CD8-positive, alpha-beta memory T cell (primary cell): ENCODE data around the gene MEF2A. TPM values are rescaled to one million over a fixed set of nuclear protein-coding genes. Genes with fewer than 3 reads are reported as not detected.

ENCODE experiments used
- CTCF ChIA-PET: fragments of 350-600 bp; sonication (Branson Sonifier 250); formaldehyde crosslinking; loops from one replicate; lab custom pipeline; 2021; ENCODE audit warnings: antibody characterized with exemption; lab: Charles Lee
- POLR2A ChIA-PET: fragments of 350-600 bp; sonication (Branson Sonifier 250); formaldehyde crosslinking; loops from one replicate; lab custom pipeline; 2021; ENCODE audit warnings: antibody characterized with exemption; lab: Charles Lee
- DNase-seq, 5 donors: peaks; one replicate each; pipeline versions ENCODE4 v3.0.0 to v3.0.0-alpha.2; 2020 to 2022; ENCODE audit warnings: mixed read lengths in 1 of 5
- H3K27ac ChIP-seq: one replicate; pipeline ENCODE4 v1.7.0; 2013; ENCODE audit warnings: low read depth, mild to moderate bottlenecking, low read length, moderate library complexity
- H3K27me3 ChIP-seq: 2 replicates; pipeline ENCODE4 v1.7.0; 2013; ENCODE audit warnings: low read length, mild to moderate bottlenecking; ENCODE audit not compliant: insufficient read depth, poor library complexity, severe bottlenecking
- H3K36me3 ChIP-seq: 2 replicates; pipeline ENCODE4 v1.7.0; 2013; ENCODE audit warnings: mild to moderate bottlenecking, low read length, moderate library complexity; ENCODE audit not compliant: insufficient read depth
- H3K4me1 ChIP-seq: 2 replicates; pipeline ENCODE4 v1.7.0; 2013; ENCODE audit warnings: mild to moderate bottlenecking, low read length, moderate library complexity; ENCODE audit not compliant: insufficient read depth
- H3K4me3 ChIP-seq: 2 replicates; pipeline ENCODE4 v1.7.0; 2013; ENCODE audit warnings: mild to moderate bottlenecking, low read length
- H3K9me3 ChIP-seq: 2 replicates; pipeline ENCODE4 v1.7.0; 2013; ENCODE audit warnings: mild to moderate bottlenecking, low read length
- H3K27ac Mint-ChIP-seq, 8 donors: one replicate each; pipeline ENCODE4 v1.8.0; 2020 to 2021; ENCODE audit warnings: mixed read lengths in 8 of 8, mild to moderate bottlenecking in 6 of 8, inconsistent platforms in 3 of 8, moderate library complexity in 3 of 8
- H3K27me3 Mint-ChIP-seq, 2 donors: one replicate each; pipeline ENCODE4 v1.8.0; 2020 to 2021; ENCODE audit warnings: mixed read lengths in 2 of 2, mild to moderate bottlenecking in 1 of 2, moderate library complexity in 1 of 2
- H3K36me3 Mint-ChIP-seq, 3 donors: one replicate each; pipeline ENCODE4 v1.8.0; 2020 to 2021; ENCODE audit warnings: mixed read lengths in 3 of 3, inconsistent platforms in 1 of 3, mild to moderate bottlenecking in 1 of 3
- H3K4me1 Mint-ChIP-seq, 3 donors: one replicate each; pipeline ENCODE4 v1.8.0; 2020 to 2021; ENCODE audit warnings: mixed read lengths in 3 of 3, inconsistent platforms in 1 of 3, mild to moderate bottlenecking in 1 of 3
- H3K4me3 Mint-ChIP-seq, 7 donors: one replicate each; pipeline ENCODE4 v1.8.0; 2020 to 2021; ENCODE audit warnings: mixed read lengths in 7 of 7, mild to moderate bottlenecking in 6 of 7, moderate library complexity in 4 of 7, inconsistent platforms in 2 of 7
- H3K9me3 Mint-ChIP-seq, 5 donors: one replicate each; pipeline ENCODE4 v1.8.0; 2020 to 2022; ENCODE audit warnings: mixed read lengths in 5 of 5, mild to moderate bottlenecking in 3 of 5, moderate library complexity in 2 of 5, inconsistent platforms in 1 of 5
- polyA plus RNA-seq: library from polyadenylated mRNA; unstranded; fragments of 300-500 nt; fragmentation: Illumina TruSeq; gene quantifications from one replicate; pipeline ENCODE4 v1.2.3, GENCODE V29; 2021
- total RNA-seq, 2 experiments: library from RNA; stranded (reverse); gene quantifications; one replicate each; pipeline ENCODE4 v1.2.3, GENCODE V29; 2021

Gene MEF2A
- total and polyA plus RNA-seq, 3 experiments from 2014 or later, result 15.3 to 22.4 (median 21.1) TPM

DNA sequence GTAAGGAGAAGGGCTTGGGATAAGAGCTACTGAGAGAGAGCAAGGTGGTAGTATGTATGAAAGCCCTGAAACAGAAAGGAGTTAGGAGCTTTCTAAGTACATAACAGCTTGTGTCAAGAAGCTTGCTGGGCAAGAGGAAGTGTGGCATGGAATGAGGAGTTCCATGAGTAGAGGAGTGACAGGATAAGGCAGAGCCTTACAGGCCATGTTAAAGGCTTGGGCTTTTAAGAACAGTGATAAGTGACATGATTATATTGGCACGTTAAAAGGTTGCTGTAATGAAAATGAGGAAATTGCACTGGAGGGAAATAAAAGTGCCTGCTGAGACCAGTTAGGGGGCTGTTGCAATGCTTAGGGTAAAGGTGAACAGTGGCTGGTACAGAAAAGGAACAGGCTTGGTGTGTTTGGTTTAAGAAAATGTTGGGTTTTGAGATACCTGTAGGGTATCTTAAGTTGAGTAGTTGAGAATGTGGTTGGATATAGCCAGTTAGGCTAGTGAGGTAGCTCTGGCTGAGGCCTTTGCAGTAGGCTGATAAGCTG lies 49.0 kb downstream of the MEF2A start:
- no peak overlapping the region for H3K4me3 Mint-ChIP-seq
- DNase-seq, result no peak
- H3K27me3 Mint-ChIP-seq, result peaks cover 0 to 2% of the 10 kb centered on the region in 2 donors
- H3K4me1 ChIP-seq, result peaks cover 18% of the 10 kb centered on the region
- no peaks in the 10 kb centered on the region for H3K27me3 ChIP-seq
- H3K27ac Mint-ChIP-seq, result peak overlapping the region in 5 of 8 donors; percentile 2 to 64 (median 24)
- H3K4me3 ChIP-seq, result no peak overlapping the region
- no peaks in the 10 kb centered on the region for H3K9me3 ChIP-seq
- POLR2A ChIA-PET, result no interaction called here
- no peaks in the 10 kb centered on the region for H3K36me3 ChIP-seq
- no peak overlapping the region for H3K27ac ChIP-seq
- peaks cover 0 to 3% (median 0%) of the 10 kb centered on the region in 3 donors for H3K36me3 Mint-ChIP-seq
- H3K9me3 Mint-ChIP-seq, result no peaks in the 10 kb centered on the region
- CTCF ChIA-PET, result no interaction called here
- H3K4me1 Mint-ChIP-seq, result peaks cover 52 to 78% (median 75%) of the 10 kb centered on the region in 3 donors

DNA sequence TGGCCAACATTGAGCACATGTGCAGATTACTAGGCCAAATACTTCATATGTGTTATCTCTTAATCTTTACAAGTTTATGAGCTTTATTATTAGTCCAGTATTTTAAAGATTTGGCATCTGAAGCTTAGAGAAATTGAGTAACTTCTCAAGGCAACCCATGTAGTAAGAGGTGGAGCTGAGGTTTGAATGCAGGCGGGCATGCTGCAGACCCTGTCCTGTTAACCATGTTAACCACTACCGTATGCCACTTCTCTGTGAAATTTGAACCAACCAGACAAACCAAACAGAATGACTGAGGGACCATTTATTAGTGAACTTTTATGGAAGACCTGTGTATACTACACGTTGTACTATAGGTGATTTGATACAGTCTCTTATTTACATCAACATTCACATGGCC lies 49.7 kb downstream of the MEF2A start:
- DNase-seq, result no peak
- no peak overlapping the region for H3K4me3 Mint-ChIP-seq
- peak overlapping the region in 2 of 8 donors; percentile 25 to 43 for H3K27ac Mint-ChIP-seq
- peaks cover 0 to 2% of the 10 kb centered on the region in 2 donors for H3K27me3 Mint-ChIP-seq
- Histone ChIP-seq H3K36me3 (no peaks in the 10 kb centered on the region), H3K4me3 (no peak overlapping the region), H3K4me1 (peaks cover 18% of the 10 kb centered on the region), H3K27me3 (no peaks in the 10 kb centered on the region), H3K9me3 (no peaks in the 10 kb centered on the region), H3K27ac (no peak overlapping the region)
- ChIA-PET POLR2A (no interaction called here), CTCF (no interaction called here)
- peaks cover 56 to 83% (median 81%) of the 10 kb centered on the region in 3 donors for H3K4me1 Mint-ChIP-seq
- no peaks in the 10 kb centered on the region for H3K9me3 Mint-ChIP-seq
- H3K36me3 Mint-ChIP-seq, result peaks cover 0 to 3% (median 0%) of the 10 kb centered on the region in 3 donors

GRCh38 chr15:99616129-99616528 lies 50.3 kb downstream of the MEF2A start:
- Mint-ChIP-seq H3K27ac (no peak overlapping the region), H3K36me3 (peaks cover 0 to 4% (median 0%) of the 10 kb centered on the region in 3 donors), H3K9me3 (no peaks in the 10 kb centered on the region), H3K4me3 (no peak overlapping the region), H3K4me1 (peaks cover 56 to 86% (median 82%) of the 10 kb centered on the region in 3 donors), H3K27me3 (peaks cover 0 to 2% of the 10 kb centered on the region in 2 donors)
- H3K27me3 ChIP-seq, result no peaks in the 10 kb centered on the region
- no peaks in the 10 kb centered on the region for H3K36me3 ChIP-seq
- ChIA-PET POLR2A (no interaction called here), CTCF (no interaction called here)
- no peak overlapping the region for H3K27ac ChIP-seq
- H3K9me3 ChIP-seq, result no peaks in the 10 kb centered on the region
- H3K4me1 ChIP-seq, result peaks cover 18% of the 10 kb centered on the region
- DNase-seq, result no peak
- H3K4me3 ChIP-seq, result no peak overlapping the region

DNA sequence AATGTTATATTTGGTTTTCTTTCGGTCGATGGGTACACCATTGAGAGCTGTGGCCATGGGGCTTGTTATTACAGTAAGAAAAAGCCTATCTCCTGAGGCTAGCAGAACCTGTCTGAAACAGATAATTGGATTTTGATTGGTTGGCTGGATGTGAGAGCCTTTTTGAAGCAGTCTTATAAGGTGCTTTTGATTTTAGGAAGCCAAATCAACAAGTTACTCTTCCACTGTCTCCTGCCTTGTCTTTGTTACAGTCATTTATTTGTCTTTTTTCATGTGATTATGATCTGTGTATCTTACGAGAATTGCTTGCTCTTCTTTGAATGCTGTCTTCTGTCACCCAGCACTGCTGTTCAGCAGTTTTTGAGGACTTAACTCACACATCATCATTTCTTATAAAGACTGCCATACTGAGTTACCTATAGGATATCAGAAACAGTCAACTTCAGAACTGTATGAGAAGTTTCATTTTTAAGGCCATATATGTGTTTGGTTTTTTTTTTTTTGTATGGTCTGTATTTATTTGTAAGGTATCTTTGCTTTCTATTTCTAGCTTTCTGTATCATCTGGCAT lies 51.1 kb downstream of the MEF2A start:
- H3K4me1 ChIP-seq, result peaks cover 18% of the 10 kb centered on the region
- peaks cover 53 to 87% (median 79%) of the 10 kb centered on the region in 3 donors for H3K4me1 Mint-ChIP-seq
- H3K27ac Mint-ChIP-seq, result peak overlapping the region in 2 of 8 donors; percentile 1 to 87

DNA sequence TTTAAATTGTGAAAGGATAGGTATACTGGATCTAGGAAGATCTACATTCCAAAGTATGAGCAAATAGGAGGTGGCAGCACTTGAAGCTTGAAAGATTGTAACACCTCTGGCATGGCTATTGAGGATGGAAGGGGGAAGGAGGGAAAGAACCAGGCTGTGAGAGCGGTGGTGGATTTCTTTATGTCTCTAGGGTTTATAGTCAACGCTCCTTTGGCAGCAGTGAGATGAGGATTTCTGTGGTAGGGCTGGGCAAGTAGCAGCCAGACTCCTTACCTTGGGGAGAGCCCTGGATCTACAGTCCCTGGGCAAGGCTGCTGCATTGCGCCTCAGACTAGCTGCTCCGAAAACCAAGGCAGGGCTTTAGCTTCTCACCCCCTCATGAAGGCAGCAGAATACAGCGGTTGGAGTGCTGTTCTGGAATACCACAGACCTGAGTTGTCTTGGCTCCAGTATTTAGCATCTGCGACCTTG lies 53.2 kb downstream of the MEF2A start:
- Mint-ChIP-seq H3K4me1 (peaks cover 45 to 73% (median 66%) of the 10 kb centered on the region in 3 donors), H3K36me3 (peaks cover 4 to 6% (median 4%) of the 10 kb centered on the region in 3 donors), H3K27me3 (no peaks in the 10 kb centered on the region), H3K9me3 (peaks cover 0 to under 1% (median 0%) of the 10 kb centered on the region in 5 donors), H3K4me3 (no peak overlapping the region), H3K27ac (peak overlapping the region in 4 of 8 donors; percentile 20 to 92 (median 36))
- peaks cover 13% of the 10 kb centered on the region for H3K4me1 ChIP-seq
- DNase-seq, result no peak
- H3K27me3 ChIP-seq, result no peaks in the 10 kb centered on the region
- POLR2A ChIA-PET, result no interaction called here
- no peak overlapping the region for H3K4me3 ChIP-seq
- H3K36me3 ChIP-seq, result no peaks in the 10 kb centered on the region
- CTCF ChIA-PET, result no interaction called here
- H3K27ac ChIP-seq, result no peak overlapping the region
- H3K9me3 ChIP-seq, result no peaks in the 10 kb centered on the region

More for the DNA sequence above, 51.1 kb downstream of the MEF2A start:
- no peak overlapping the region for H3K27ac ChIP-seq
- CTCF ChIA-PET, result no interaction called here
- no peak for DNase-seq
- no peaks in the 10 kb centered on the region for H3K36me3 ChIP-seq
- Mint-ChIP-seq H3K4me3 (no peak overlapping the region), H3K27me3 (peaks cover 0 to 2% of the 10 kb centered on the region in 2 donors), H3K9me3 (no peaks in the 10 kb centered on the region), H3K36me3 (peaks cover 0 to 2% (median 0%) of the 10 kb centered on the region in 3 donors)
- H3K27me3 ChIP-seq, result no peaks in the 10 kb centered on the region
- POLR2A ChIA-PET, result no interaction called here
- H3K4me3 ChIP-seq, result no peak overlapping the region
- H3K9me3 ChIP-seq, result no peaks in the 10 kb centered on the region

GRCh38 chr15:99619712-99620111 lies 53.9 kb downstream of the MEF2A start:
- H3K36me3 ChIP-seq, result no peaks in the 10 kb centered on the region
- no peak overlapping the region for H3K27ac ChIP-seq
- POLR2A ChIA-PET, result no interaction called here
- no peak overlapping the region for H3K4me3 Mint-ChIP-seq
- no peak for DNase-seq
- H3K27me3 ChIP-seq, result no peaks in the 10 kb centered on the region
- no peak overlapping the region for H3K4me3 ChIP-seq
- H3K27me3 Mint-ChIP-seq, result no peaks in the 10 kb centered on the region
- H3K36me3 Mint-ChIP-seq, result peaks cover 7 to 12% (median 8%) of the 10 kb centered on the region in 3 donors
- peak overlapping the region in 5 of 8 donors; percentile 23 to 64 (median 35) for H3K27ac Mint-ChIP-seq
- peaks cover 0 to 4% (median 0%) of the 10 kb centered on the region in 5 donors for H3K9me3 Mint-ChIP-seq
- peaks cover 13% of the 10 kb centered on the region for H3K4me1 ChIP-seq
- no peaks in the 10 kb centered on the region for H3K9me3 ChIP-seq
- peaks cover 39 to 68% (median 59%) of the 10 kb centered on the region in 3 donors for H3K4me1 Mint-ChIP-seq
- CTCF ChIA-PET, result no interaction called here

GRCh38 chr15:99620178-99620577 lies 54.4 kb downstream of the MEF2A start:
- CTCF ChIA-PET, result no interaction called here
- Histone ChIP-seq H3K9me3 (no peaks in the 10 kb centered on the region), H3K27ac (no peak overlapping the region), H3K36me3 (no peaks in the 10 kb centered on the region), H3K4me1 (peaks cover 13% of the 10 kb centered on the region), H3K4me3 (no peak overlapping the region), H3K27me3 (no peaks in the 10 kb centered on the region)
- POLR2A ChIA-PET, result no interaction called here
- Mint-ChIP-seq H3K4me1 (peaks cover 37 to 68% (median 55%) of the 10 kb centered on the region in 3 donors), H3K36me3 (peaks cover 8 to 17% (median 10%) of the 10 kb centered on the region in 3 donors), H3K9me3 (peaks cover 0 to 6% (median 4%) of the 10 kb centered on the region in 5 donors), H3K27ac (peak overlapping the region in 4 of 8 donors; percentile 1 to 76 (median 44)), H3K4me3 (no peak overlapping the region), H3K27me3 (no peaks in the 10 kb centered on the region)
- no peak for DNase-seq

- Mint-ChIP-seq H3K27ac (peak overlapping the region in 1 of 8 donors; percentile 9), H3K4me1 (peaks cover 43 to 72% (median 56%) of the 10 kb centered on the region in 3 donors), H3K27me3 (no peaks in the 10 kb centered on the region), H3K9me3 (peaks cover 0 to 13% (median 10%) of the 10 kb centered on the region in 5 donors), H3K36me3 (peaks cover 8 to 29% (median 15%) of the 10 kb centered on the region in 3 donors), H3K4me3 (no peak overlapping the region)
- Histone ChIP-seq H3K9me3 (no peaks in the 10 kb centered on the region), H3K4me3 (no peak overlapping the region), H3K27me3 (no peaks in the 10 kb centered on the region), H3K36me3 (no peaks in the 10 kb centered on the region), H3K4me1 (peaks cover 14% of the 10 kb centered on the region), H3K27ac (no peak overlapping the region)
- no peak for DNase-seq
- CTCF ChIA-PET, result no interaction called here
- POLR2A ChIA-PET, result no interaction called here
Measured at GRCh38 chr15:99621767-99622166, 56.0 kb downstream of the MEF2A start.
